ENCODE measurements around the gene EN2.

GRCh38 chr7:155422599-155423336 lies 35.2 kb upstream of the EN2 start:
- TF ChIP-seq CTCF (conservative IDR thresholded peaks at IDR 0.05; ENCODE audit: low read length) (no peak), EZH2phosphoT487 (IDR thresholded peaks at IDR 0.05; ENCODE audit: borderline replicate concordance, low read depth, low read length) (no peak)

Measured in OCI-LY7 (cell line).